Peyer's patch (tissue), 4 donors: ENCODE results near the gene TRAP1.

Source experiments
- POLR2A ChIP-seq, 2 donors: fragments of 450-650 bp; IDR thresholded peaks; one replicate each; pipeline ENCODE4 v1.5.1; 2017; ENCODE audit warnings: antibody characterized with exemption in 2 of 2, mild to moderate bottlenecking in 2 of 2, moderate library complexity in 2 of 2
- TF ChIP-seq, protein P1 (sequence below), 6 experiments: fragments of 450-650 bp in 4 of 6; fragments of 200-600 bp in 2 of 6; sonication (generic) in 1 of 6; IDR thresholded peaks; one replicate each; pipeline ENCODE4 v1.5.1; 2017 to 2019; ENCODE audit warnings: antibody characterized with exemption in 6 of 6, mild to moderate bottlenecking in 3 of 6, moderate library complexity in 1 of 6

DNA sequence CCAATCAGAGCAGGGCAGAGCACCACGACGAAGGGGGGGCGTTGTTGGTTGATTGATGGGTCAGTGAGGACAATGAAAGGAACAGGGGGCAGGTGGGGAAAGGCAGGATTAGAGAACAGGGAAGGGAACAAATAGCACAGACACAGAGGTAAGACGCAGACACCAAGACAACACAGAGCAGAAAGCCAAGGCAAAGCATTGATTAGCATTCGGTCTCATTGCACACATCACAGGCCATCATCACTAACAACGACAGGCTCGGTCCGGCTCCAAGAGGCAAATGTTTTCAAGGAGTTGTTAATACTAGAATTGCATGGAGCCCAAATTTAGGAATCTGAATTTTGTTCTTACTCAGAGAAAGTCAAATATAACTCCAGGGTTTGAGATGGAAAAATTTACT lies 34.6 kb upstream of the TRAP1 start:
- TF ChIP-seq, protein P1, sequence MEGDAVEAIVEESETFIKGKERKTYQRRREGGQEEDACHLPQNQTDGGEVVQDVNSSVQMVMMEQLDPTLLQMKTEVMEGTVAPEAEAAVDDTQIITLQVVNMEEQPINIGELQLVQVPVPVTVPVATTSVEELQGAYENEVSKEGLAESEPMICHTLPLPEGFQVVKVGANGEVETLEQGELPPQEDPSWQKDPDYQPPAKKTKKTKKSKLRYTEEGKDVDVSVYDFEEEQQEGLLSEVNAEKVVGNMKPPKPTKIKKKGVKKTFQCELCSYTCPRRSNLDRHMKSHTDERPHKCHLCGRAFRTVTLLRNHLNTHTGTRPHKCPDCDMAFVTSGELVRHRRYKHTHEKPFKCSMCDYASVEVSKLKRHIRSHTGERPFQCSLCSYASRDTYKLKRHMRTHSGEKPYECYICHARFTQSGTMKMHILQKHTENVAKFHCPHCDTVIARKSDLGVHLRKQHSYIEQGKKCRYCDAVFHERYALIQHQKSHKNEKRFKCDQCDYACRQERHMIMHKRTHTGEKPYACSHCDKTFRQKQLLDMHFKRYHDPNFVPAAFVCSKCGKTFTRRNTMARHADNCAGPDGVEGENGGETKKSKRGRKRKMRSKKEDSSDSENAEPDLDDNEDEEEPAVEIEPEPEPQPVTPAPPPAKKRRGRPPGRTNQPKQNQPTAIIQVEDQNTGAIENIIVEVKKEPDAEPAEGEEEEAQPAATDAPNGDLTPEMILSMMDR (IDR thresholded peaks at IDR 0.05): no peak
- TF ChIP-seq POLR2A (IDR thresholded peaks at IDR 0.05): no peak
